Esophagus squamous epithelium (tissue), 5 donors: ENCODE data around the gene HDGFL2. TPM values are rescaled to one million over a fixed set of nuclear protein-coding genes. Genes with fewer than 3 reads are reported as not detected.

Source experiments
- DNase-seq: peaks from one replicate; lab custom pipeline; 2025; lab: John Stamatoyannopoulos, UW
- H3K27ac ChIP-seq, 4 donors: fragments of 200-600 bp; sonication (generic); one replicate each; pipeline ENCODE4 v1.5.1; 2016 to 2019; ENCODE audit warnings: mild to moderate bottlenecking in 1 of 4
- H3K27me3 ChIP-seq, 4 donors: fragments of 200-600 bp; sonication (generic); 1 replicate in 3 of 4; 2 replicates in 1 of 4; pipeline versions ENCODE4 v1.5.1 to v1.6.0; 2017 to 2021; ENCODE audit warnings: antibody characterized with exemption in 1 of 4
- H3K36me3 ChIP-seq, 3 donors: fragments of 200-600 bp; sonication (generic); one replicate each; pipeline ENCODE4 v1.5.1; 2016 to 2019
- H3K4me1 ChIP-seq, 3 donors: fragments of 200-600 bp; sonication (generic); one replicate each; pipeline ENCODE4 v1.5.1; 2017 to 2019
- H3K4me3 ChIP-seq, 4 donors: fragments of 200-600 bp; sonication (generic); 1 replicate in 3 of 4; 2 replicates in 1 of 4; pipeline ENCODE4 v1.5.1; 2016 to 2019; ENCODE audit warnings: mild to moderate bottlenecking in 2 of 4, moderate library complexity in 1 of 4
- H3K9me3 ChIP-seq, 3 donors: fragments of 200-600 bp; sonication (generic); one replicate each; pipeline ENCODE4 v1.5.1; 2016 to 2019
- POLR2A ChIP-seq, 4 donors: fragments of 450-650 bp; IDR thresholded peaks; one replicate each; pipeline ENCODE4 v1.6.1; 2017; ENCODE audit warnings: antibody characterized with exemption in 4 of 4, mild to moderate bottlenecking in 4 of 4, moderate library complexity in 3 of 4
- WGBS, 2 donors: methylation state at CpG; one replicate each; pipeline ENCODE4 v1.1.5; 2018; 5-methylcytosine and 5-hydroxymethylcytosine counted together
- intact Hi-C: fragments of 100-400 bp; cut with DNase I; formaldehyde crosslinking; loops from one replicate; pipeline ENCODE4 v1.15.0; 2022
- total RNA-seq, 4 donors: library from RNA; depleted of rRNA; stranded (reverse); fragments of >200 nt; gene quantifications; one replicate each; pipeline ENCODE4 v1.1.0, GENCODE V29; 2016
- TF ChIP-seq, protein P1 (sequence below), 6 experiments: fragments of 450-650 bp in 4 of 6; fragments of 200-600 bp in 2 of 6; sonication (generic) in 2 of 6; IDR thresholded peaks; one replicate each; pipeline ENCODE4 v1.5.1; 2016 to 2019; ENCODE audit warnings: antibody characterized with exemption in 6 of 6, mild to moderate bottlenecking in 4 of 6, moderate library complexity in 4 of 6
- donor health status: DM: yes; HTN: yes; CAD: no.

Gene HDGFL2
- total RNA-seq, 4 donors from 2014 or later = 18.4 to 28.8 (median 20.5) TPM

DNA sequence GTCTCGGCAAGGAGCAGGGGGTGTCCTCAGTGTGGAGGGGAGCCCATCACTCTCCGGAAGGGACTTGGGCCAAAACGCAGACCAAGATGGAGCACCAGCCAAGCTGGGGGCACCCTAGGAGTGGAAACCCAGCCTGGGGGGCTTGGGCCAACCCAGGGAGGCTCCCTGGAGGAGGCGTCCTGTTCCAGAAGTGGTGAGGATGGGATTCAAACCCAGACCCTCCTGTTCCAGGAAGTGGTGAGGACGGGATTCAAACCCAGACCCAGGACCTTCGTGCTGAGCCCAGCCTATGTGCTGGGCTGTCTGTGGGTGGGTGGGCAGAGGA lies 47.0 kb downstream of the HDGFL2 start:
- H3K27me3 ChIP-seq = peaks cover 0 to 17% (median 0%) of the 10 kb centered on the region in 4 donors
- no peak overlapping the region for H3K4me3 ChIP-seq
- H3K4me1 ChIP-seq = peaks cover 18 to 26% (median 20%) of the 10 kb centered on the region in 3 donors
- no peaks in the 10 kb centered on the region for H3K36me3 ChIP-seq
- H3K27ac ChIP-seq = peak overlapping the region; percentile 72 to 87 (median 77)
- DNase-seq = no peak
- 95% methylated on average over 4 of the region's 6 CpGs; no CpG with 5 or more reads in 1 of the 2 donors for WGBS, 2 donors
- TF ChIP-seq POLR2A (IDR thresholded peaks at IDR 0.05) = no peak
- TF ChIP-seq, protein P1, sequence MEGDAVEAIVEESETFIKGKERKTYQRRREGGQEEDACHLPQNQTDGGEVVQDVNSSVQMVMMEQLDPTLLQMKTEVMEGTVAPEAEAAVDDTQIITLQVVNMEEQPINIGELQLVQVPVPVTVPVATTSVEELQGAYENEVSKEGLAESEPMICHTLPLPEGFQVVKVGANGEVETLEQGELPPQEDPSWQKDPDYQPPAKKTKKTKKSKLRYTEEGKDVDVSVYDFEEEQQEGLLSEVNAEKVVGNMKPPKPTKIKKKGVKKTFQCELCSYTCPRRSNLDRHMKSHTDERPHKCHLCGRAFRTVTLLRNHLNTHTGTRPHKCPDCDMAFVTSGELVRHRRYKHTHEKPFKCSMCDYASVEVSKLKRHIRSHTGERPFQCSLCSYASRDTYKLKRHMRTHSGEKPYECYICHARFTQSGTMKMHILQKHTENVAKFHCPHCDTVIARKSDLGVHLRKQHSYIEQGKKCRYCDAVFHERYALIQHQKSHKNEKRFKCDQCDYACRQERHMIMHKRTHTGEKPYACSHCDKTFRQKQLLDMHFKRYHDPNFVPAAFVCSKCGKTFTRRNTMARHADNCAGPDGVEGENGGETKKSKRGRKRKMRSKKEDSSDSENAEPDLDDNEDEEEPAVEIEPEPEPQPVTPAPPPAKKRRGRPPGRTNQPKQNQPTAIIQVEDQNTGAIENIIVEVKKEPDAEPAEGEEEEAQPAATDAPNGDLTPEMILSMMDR (IDR thresholded peaks at IDR 0.05) = no peak
- H3K9me3 ChIP-seq = no peaks in the 10 kb centered on the region
- intact Hi-C loops = no loop called here

DNA sequence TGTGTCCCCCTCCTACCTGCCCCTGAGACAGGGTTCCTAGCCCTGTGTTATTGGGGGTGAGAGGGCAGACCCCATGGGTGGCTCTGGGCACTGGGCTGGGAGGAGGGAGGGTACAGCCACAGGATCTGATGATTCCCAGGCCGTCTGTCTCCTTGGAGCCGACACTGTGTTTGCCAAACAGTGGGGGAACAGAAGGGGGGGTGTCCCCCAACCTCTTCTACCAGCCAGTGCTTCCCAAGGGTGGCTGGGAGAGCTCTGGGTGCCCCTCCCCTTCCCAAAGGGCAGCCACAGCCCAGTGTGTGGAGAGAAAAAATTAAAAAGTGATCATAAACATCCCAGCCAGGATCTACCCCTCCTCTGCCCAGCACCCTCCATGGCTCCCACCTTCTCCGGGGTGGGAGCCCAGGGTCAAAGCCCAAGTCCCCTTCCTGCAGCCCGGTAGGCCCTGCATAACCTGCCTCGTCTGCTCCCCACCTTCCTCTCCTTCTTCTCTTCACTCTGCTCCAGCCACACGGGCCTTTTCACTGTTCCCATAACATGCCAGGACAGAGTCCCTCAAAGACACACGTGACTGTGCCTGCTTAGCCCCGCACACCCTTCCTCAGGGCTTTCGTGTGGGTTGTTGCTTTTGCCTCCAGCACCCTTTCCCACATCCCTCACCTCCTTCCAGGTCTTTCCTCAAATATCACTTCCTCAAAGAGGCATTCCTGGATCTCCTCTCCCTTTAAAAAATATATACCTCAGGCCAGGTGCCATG lies 47.6 kb downstream of the HDGFL2 start:
- intact Hi-C loops = no loop called here
- TF ChIP-seq, protein P1 (IDR thresholded peaks at IDR 0.05) = no peak
- TF ChIP-seq POLR2A (IDR thresholded peaks at IDR 0.05) = peak in 1 of 4 donors; percentile 13
- DNase-seq = no peak

DNA sequence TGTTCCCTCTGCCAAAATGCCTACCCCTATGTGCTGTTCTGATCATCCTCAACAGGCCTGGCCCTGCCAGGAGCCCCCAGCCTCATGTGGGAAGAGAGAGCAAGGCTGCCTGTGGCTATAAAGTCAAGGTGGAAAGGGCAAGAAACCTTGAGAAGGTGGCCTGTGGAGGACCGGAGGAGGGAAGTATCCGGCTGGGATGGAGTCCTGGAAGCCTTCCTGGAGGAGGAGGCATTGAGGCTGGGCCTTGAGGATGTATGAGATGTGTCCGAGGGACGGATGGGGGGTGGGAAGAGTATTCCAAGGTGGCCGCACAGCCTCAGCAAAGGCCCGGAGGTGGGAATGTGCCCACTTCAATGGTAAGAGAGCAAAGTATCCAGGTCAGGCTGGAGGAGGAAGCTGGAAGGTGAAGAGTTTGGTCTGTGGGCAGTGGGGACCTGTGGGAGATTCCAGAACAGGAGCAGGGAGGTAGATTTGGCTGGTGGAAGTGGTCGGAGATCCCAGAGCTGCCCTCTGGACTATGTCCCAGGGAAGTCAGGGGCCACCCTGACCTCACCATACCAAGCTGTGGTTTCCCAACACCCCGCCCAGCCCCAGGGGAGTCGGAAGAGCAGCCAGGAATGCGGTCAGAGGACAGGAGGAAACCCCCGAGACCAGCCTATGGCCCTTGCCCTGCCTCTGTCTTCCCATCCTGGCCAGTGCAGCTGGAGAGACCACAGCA lies 49.2 kb downstream of the HDGFL2 start:
- Histone ChIP-seq H3K4me3 (no peak overlapping the region), H3K27ac (no peak overlapping the region), H3K4me1 (peaks cover 18 to 26% (median 20%) of the 10 kb centered on the region in 3 donors), H3K36me3 (no peaks in the 10 kb centered on the region), H3K9me3 (no peaks in the 10 kb centered on the region), H3K27me3 (peaks cover 0 to 17% (median 0%) of the 10 kb centered on the region in 4 donors)
- 69 to 78% methylated on average over 7 to 11 of the region's 11 CpGs for WGBS, 2 donors
- DNase-seq = no peak
- TF ChIP-seq POLR2A (IDR thresholded peaks at IDR 0.05) = no peak
- TF ChIP-seq, protein P1 (IDR thresholded peaks at IDR 0.05) = no peak
- intact Hi-C loops = no loop called here

More for the DNA sequence above, 47.6 kb downstream of the HDGFL2 start:
- H3K4me1 ChIP-seq = peaks cover 18 to 26% (median 20%) of the 10 kb centered on the region in 3 donors
- H3K4me3 ChIP-seq = no peak overlapping the region
- no peaks in the 10 kb centered on the region for H3K9me3 ChIP-seq
- WGBS, 2 donors = 11 to 19% methylated on average over 9 of the region's 9 CpGs
- H3K27ac ChIP-seq = peak overlapping the region; percentile 72 to 87 (median 77)
- H3K36me3 ChIP-seq = no peaks in the 10 kb centered on the region
- peaks cover 0 to 17% (median 0%) of the 10 kb centered on the region in 4 donors for H3K27me3 ChIP-seq

DNA sequence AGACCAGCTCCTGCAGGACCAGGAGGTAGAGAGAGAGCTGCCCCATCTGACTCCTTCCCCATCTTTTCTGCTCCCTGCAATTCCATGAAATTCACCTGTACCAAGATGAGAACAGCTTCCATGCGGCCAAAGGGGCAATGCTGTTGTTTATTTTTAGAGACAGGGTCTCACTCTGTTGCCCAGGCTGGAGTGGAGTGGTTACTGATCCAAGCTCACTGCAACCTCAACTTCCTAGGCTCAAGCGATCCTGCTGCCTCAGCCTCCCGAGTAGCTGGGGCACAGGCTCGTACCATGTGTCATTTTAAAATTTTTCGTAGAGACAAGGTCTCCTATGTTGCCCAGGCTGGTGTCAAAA lies 49.8 kb downstream of the HDGFL2 start:
- no peak overlapping the region for H3K27ac ChIP-seq
- WGBS, 2 donors = 79 to 85% methylated on average over 5 of the region's 5 CpGs

More for the DNA sequence above, 49.8 kb downstream of the HDGFL2 start:
- peaks cover 18 to 23% (median 20%) of the 10 kb centered on the region in 3 donors for H3K4me1 ChIP-seq
- no peak for DNase-seq
- H3K9me3 ChIP-seq = no peaks in the 10 kb centered on the region
- H3K4me3 ChIP-seq = no peak overlapping the region
- H3K36me3 ChIP-seq = no peaks in the 10 kb centered on the region
- H3K27me3 ChIP-seq = peaks cover 0 to 14% (median 0%) of the 10 kb centered on the region in 4 donors
- TF ChIP-seq, protein P1 (IDR thresholded peaks at IDR 0.05) = no peak
- no peak for TF ChIP-seq POLR2A (IDR thresholded peaks at IDR 0.05)
- intact Hi-C loops = no loop called here
